ENCODE measurements around the gene TIMP2. TPM values are rescaled to one million over a fixed set of nuclear protein-coding genes. Genes with fewer than 3 reads are reported as not detected.

Gene TIMP2
- total RNA-seq, 1 experiment from 2014 or later: 64.8 TPM

- POLR2A ChIA-PET: interaction anchor here (1.1 kb wide), 1 partner anchor 8 kb away, joined by 4 read pairs; no protein-coding TSS in a partner anchor
- CTCF ChIA-PET: no interaction called here
- Histone ChIP-seq H3K4me2 (ENCODE audit: low read length) (no peak overlapping the region), H4K20me1 (ENCODE audit: insufficient read depth) (no peaks in the 10 kb centered on the region), H3K27ac (ENCODE audit: low read depth, low read length) (no peak overlapping the region), H2AFZ (ENCODE audit: low read depth, low read length, poor library complexity, severe bottlenecking) (no peak overlapping the region), H3K9ac (ENCODE audit: low read length) (no peak overlapping the region), H3K9me2 (ENCODE audit: insufficient read depth) (no peaks in the 10 kb centered on the region), H3K79me2 (ENCODE audit: insufficient read depth, low read length) (peaks cover 13% of the 10 kb centered on the region; the same call in 1 of the 2 replicates), H3K4me3 (replicated peaks in 1 of 2; ENCODE audit: low read depth in 1 of 2, low read length in 2 of 2) (no peak overlapping the region), H3K36me3 (ENCODE audit: control insufficient read depth in 1 of 2, insufficient read depth in 2 of 2, low read length in 2 of 2) (no peaks in the 10 kb centered on the region), H3K9me3 (ENCODE audit: control insufficient read depth in 1 of 2, insufficient read depth in 1 of 2, low read depth in 1 of 2, low read length in 2 of 2) (no peaks in the 10 kb centered on the region), H3K4me1 (ENCODE audit: control insufficient read depth in 1 of 2, insufficient read depth in 2 of 2, low read length in 2 of 2) (peaks cover 0 to 31% of the 10 kb centered on the region in 2 experiments; a peak in 3 of 4 replicates), H3K27me3 (ENCODE audit: insufficient read depth, low read length) (no peaks in the 10 kb centered on the region)
- no peak for ATAC-seq
- TF ChIP-seq SP1 (IDR thresholded peaks at IDR 0.05; ENCODE audit: low read depth) (no peak), POLR2A (IDR thresholded peaks at IDR 0.05; ENCODE audit: borderline replicate concordance, extremely low read depth, insufficient read depth, insufficient read length) (no peak), FOSL1 (IDR thresholded peaks at IDR 0.05; ENCODE audit: low read depth) (no peak), EGR1 (IDR thresholded peaks at IDR 0.05; ENCODE audit: low read depth) (no peak), CEBPB (IDR thresholded peaks at IDR 0.05; ENCODE audit: low read depth) (no peak), CTCF (IDR thresholded peaks at IDR 0.05 in 2 of 3, conservative IDR thresholded peaks at IDR 0.05 in 1 of 3; ENCODE audit: borderline replicate concordance in 1 of 3, insufficient read depth in 1 of 3, low read depth in 2 of 3, low read length in 2 of 3) (no peak), ZFX (IDR thresholded peaks at IDR 0.05) (no peak), MAX (IDR thresholded peaks at IDR 0.05) (no peak), SRF (IDR thresholded peaks at IDR 0.05; ENCODE audit: low read depth) (no peak), RAD21 (IDR thresholded peaks at IDR 0.05; ENCODE audit: low read depth) (no peak), ZBTB33 (IDR thresholded peaks at IDR 0.05; ENCODE audit: extremely low read depth, insufficient replicate concordance, low read length) (no peak)
- no TSS peak for BruUV-seq (replicated peaks)
- no peak for DNase-seq (ENCODE audit: low read depth, low spot score)
- intact Hi-C loops (cut with micrococcal nuclease): no loop called here
- RAD21 ChIA-PET (ENCODE audit: low non-redundant PET in 1 of 2, low total read pairs in 2 of 2, uncharacterized antibody in 2 of 2, unreplicated experiment in 2 of 2): no interaction called here
Measured at GRCh38 chr17:78908426-78908825, 16.8 kb downstream of the TIMP2 start.

Data from HCT116 (cell line).